Fibroblast of skin of right biceps (primary cell): ENCODE results near the gene SNRNP27.
A peak's percentile ranks its signal among the peaks of the same experiment; 100 is the strongest.
"Not testable (repeated sequence)": the region's sequence is repeated elsewhere in the genome, so short reads cannot be mapped to it uniquely, and the experiment has no call there.

Experiments
- DNase-seq: peaks from one replicate; pipeline ENCODE4 v3.0.0-alpha.2; 2013

SNRNP27 gene

DNA sequence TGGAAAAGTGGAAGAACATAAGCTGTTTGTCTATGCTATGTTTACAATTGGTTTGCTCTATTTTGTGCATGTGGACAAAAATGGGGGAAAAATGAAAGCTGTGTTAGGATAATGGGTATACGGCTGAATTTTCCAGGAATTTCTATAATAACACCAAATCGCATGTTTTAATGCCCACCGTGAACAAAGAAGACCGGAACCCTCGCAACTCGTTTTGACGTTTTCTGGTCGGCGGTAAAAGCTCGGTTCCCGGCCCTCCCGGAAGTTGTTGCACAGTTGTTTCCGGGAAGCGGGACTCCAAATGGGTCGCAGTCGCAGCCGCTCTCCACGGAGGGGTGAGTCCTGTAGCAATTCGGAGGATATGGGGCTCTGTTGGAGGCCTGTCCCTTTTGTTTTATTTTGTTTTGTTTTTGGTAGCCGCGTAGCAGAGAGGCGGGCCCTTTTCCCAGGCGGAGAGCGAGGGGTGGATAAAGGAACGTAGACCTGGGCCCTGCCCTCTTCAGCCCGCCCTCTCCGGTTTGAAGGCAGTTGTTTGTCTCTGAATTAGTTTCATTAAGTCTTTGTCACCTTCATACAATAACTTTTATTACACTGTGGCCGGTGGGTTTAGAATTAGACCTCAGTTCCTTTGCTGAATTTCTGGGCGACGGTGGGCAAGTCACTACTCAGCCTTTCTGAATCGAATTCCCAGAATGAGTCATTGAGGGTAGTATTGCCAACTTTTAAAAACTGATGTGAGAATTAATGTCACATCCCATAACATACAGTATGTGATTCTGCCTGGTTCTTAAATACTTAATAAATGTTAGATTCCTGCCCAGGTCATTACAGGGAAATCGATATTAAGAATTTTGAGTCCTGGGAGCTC is at the start of gene SNRNP27:
SNRNP27 (plus strand) TSS at position 273 of the 868 bp plus-strand sequence; CDS start at position 302, 29 bp downstream.
- DNase-seq: peak; percentile 85

- no peak for DNase-seq
Measured at GRCh38 chr2:69843993-69844392, 49.8 kb upstream of the SNRNP27 start.

- no peak for DNase-seq
Measured at GRCh38 chr2:69844560-69844959, 49.2 kb upstream of the SNRNP27 start.

DNA sequence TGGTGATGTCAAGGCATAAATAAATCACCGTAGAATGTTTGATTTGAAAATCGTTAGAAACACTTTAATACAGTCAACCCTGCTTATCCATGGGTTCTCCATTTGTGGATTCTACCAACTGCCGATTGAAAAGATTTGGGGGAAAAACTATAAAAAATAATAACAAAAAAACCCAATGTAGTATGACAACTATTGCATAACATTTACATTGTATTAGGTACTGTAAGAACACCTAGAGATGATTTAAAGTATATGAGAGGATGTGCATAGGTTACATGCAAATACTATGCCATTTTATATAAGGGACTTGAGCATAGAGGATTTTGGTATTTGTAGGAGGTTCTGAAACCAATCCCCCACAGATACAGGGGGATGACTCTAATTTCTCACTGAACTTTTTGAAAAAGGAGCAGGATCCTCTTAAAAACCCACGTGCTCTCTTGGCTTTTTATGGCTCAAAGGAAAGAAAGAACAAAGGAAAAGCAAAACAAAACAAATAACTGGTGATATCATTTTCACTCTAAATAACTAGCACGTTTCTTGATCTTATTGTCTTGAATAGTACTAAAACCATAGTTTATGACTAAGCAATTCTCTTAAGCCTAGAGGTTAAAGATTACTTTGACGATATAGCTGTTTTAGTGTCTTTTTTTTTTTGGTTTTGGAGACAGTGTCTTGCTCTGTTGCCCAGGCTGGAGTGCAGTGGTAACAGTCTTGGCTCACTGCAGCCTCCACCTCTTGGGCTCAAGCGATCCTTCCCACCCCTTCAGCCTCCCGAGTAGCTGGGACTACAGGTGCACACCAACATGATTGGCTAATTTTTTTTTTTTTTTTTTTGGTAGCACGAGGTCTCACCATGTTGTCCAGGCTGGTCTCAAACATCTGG is 47.3 kb upstream of the SNRNP27 start:
- no peak for DNase-seq

DNA sequence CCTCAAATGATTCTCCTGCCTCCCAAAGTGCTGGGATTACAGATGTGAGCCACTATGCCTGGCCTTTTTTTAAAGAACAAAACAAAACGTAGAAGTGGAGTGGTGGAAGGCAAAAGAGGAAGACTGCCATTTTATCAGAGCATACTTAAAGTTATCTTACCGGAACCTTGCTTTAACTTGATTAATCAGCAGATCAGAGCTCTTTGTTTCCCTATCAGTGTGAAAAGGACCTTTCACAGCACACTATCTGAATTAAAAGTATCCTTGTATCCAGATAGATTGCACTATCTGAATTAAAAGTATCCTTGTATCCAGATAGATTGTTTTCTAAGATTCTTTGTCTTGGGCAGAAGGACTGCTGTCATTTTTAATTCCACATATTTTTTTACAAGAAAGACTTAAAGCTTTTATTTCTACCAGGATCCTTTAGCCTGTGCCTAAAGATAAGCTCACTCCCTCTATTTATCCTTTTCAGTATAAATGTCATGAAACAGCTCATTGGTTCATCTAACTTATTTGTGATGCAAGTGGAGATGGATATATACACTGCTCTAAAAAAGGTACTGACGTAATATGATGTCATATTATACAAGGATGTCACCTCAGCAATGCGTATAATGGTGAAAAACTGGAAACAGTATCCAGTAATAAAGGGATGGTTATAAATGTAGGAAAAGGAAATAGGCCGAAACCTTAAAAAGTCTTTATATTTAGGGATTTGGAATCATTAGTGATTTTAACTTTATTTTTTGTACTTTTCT is 46.5 kb upstream of the SNRNP27 start:
- no peak for DNase-seq

DNA sequence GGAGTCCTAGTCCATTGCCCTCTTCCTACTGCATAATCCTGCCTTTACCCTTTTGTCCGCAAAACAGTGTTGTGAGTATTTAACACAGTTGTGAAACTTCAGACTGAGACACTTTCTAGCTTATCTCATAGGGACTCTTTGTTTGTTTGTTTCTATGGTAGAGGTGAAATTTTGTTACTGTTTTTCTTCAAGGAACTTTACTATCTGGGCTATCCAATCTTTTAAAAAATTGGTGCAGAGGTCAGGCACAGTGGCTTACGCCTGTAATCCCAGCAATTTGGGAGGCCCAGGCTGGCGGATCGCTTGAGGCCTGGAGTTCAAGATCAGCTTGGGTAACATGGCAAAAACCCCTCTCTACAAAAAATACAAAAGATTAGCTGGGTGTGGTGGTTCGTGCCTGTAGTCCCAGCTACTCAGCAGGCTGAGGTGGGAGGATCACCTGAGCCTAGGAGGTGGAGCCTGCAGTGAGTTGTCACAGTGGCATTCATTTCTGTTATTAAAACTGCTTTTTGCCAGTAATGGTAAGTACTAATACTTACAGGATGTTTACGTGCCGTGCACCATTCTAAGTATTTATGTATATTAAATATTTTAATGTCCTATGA is 45.5 kb upstream of the SNRNP27 start:
- DNase-seq: no peak

GRCh38 chr2:69858261-69858660 is 35.5 kb upstream of the SNRNP27 start:
- DNase-seq: no peak

GRCh38 chr2:69863298-69863697 is 30.5 kb upstream of the SNRNP27 start:
- no peak for DNase-seq

DNA sequence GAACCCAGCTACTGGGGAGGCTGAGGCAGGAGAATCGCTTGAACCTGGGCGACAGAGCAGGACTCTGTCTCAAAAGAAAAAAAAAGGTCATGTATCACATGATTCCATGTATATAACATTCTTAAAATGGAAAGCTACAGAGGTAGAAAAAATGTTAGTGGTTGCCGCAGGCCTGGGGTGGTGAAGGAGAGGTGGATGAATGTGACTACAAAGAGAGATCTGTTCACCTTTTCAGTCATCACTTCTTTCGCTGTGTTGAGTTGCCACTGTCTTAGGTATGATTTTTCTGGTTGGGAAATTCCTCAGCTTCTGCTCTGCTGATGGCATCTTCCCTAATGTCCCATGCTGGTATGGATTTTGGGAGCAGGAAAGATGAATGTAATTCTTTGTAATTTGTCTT is 5.3 kb upstream of the SNRNP27 start:
- no peak for DNase-seq

DNA sequence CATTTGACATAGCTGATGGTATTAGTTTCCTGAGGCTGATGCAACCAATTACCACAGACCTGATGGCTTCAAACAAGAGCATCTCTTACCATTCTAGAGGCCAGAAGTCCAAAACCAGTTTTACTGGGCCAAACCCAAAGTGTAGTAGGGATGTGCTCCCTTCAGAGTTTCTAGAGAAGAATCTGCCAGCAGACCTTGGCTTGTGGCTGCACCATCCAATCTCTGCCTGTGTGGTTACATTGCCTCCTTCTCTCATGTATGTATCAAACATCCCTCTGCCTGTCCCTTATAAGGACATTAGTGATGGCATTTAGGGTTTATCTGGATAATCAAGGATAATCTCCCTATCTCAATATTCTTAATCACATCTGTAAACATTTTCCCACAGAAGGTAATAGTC is 4.5 kb upstream of the SNRNP27 start:
- no peak for DNase-seq

- DNase-seq: no peak
Measured at GRCh38 chr2:69890881-69891280, 2.9 kb upstream of the SNRNP27 start.

DNA sequence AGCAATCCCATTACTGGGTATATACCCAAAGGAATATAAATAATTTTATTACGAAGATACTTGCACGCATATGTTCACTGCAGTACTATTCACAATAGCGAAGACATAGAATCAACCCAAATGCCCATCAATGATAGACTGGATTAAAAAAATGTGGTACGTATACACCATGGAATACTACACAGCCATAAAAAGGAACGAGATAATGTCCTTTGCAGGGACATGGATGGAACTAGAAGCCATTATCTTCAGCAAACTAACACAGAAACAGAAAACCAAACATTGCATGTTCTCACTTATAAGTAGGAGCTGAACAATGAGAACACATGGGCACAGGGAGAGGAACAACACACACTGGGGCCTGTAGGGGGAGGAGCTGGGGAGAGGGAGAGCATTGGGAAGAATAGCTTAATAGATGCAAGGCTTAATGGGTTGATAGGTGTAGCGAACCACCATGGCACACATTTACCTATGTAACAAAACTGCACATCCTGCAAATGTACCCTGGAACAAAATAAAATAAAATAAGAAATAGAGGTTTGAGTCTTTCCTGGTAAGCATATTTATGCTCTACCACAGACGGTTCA is 825 bp upstream of the SNRNP27 start:
- peak; percentile 6 for DNase-seq

- not testable (repeated sequence) for DNase-seq
Measured at GRCh38 chr2:69894737-69895136, 981 bp downstream of the SNRNP27 start.

DNA sequence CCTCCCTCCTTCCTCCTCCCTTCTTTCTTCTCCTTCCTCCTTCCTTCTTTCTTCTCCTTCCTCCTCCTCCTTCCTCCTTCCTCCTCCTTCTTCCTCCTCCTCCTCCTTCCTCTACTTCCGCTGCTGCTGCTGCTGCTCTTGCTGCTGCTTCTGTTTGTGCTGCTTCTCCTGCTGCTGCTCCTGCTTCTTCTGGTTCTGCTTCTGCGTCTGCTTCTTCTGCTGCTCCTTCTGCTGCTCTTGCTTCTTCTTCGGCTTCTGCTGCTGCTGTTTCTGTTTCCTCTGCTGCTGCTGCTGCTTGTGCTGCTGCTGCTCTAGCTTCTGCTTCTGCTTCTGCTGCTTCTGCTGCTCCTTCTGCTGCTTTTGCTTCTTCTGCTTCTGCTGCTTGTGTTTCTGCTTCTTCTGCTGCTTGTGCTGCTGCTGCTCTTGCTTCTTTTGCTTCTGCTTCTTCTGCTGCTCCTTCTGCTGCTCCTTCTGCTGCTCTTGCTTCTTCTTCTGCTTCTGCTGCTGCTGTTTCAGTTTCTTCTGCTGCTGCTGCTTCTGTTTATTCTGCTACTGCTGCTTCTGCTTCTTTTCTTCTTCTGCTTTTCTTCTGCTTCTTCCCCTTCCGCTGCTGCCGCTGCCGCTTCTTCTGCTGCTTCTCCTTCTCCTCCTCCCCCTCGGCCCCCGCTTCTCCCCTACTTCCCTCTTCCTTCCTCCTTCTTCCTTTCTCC is 8.6 kb downstream of the SNRNP27 start:
- no peak for DNase-seq

DNA sequence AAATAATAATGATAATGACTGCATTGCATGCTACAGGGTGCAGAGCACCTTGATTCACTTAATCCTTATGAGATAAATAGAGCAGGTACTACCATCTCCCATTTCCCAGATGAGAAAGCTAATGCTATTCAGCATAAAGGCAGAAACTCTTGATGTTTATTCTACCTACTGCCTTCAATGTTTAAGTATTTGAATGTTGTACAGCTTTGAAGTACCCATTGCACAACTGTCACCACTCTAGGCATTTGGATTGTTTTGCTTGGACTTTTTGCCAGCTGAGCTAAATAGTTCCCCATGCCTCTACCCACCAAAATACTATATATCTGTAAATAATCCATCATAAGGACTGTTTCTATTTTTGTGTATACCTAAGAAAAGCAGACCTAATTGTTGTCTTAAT is 13.5 kb downstream of the SNRNP27 start:
- DNase-seq: no peak

GRCh38 chr2:69911985-69912563 is 18.3 kb downstream of the SNRNP27 start:
- DNase-seq: peak; percentile 64

DNA sequence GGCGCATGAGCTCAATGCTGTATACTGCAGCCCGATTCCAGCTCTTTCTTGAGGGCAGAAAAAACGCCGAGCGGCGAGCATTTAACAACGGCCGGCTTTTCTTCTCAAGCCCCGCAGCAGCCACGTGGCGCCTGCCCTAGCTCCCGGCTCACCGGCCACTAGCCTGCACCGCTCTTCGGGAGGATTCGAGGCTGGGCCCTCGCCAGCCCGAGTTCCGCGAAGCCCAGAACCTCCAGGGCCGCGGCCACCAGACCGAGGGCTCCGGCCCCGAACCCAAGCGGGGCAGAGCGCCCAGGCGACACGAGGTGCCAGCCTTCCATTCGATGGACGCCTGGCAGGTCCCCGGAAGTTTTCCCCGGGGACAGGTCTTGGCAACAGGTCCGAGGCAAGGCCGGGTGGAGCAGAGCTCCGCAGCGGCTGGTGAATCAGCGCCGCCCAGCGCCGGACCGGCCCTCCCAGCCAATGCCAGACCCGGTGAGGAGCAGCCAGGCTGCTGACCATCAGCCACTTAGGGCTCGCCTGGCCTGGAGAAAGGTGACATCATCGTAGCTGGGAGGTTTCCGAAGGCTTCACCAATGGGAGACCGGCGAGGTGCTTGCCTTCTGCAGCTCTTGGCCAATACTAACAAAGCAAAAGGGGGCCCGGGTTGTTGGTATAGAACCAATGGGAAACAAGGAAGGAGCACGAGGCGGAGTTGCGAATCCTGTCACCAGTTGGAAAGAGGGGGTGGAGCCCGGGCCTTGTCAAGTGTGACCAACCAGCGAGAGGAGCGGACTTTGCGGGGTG is 20.6 kb downstream of the SNRNP27 start:
- peak; percentile 100 for DNase-seq

DNA sequence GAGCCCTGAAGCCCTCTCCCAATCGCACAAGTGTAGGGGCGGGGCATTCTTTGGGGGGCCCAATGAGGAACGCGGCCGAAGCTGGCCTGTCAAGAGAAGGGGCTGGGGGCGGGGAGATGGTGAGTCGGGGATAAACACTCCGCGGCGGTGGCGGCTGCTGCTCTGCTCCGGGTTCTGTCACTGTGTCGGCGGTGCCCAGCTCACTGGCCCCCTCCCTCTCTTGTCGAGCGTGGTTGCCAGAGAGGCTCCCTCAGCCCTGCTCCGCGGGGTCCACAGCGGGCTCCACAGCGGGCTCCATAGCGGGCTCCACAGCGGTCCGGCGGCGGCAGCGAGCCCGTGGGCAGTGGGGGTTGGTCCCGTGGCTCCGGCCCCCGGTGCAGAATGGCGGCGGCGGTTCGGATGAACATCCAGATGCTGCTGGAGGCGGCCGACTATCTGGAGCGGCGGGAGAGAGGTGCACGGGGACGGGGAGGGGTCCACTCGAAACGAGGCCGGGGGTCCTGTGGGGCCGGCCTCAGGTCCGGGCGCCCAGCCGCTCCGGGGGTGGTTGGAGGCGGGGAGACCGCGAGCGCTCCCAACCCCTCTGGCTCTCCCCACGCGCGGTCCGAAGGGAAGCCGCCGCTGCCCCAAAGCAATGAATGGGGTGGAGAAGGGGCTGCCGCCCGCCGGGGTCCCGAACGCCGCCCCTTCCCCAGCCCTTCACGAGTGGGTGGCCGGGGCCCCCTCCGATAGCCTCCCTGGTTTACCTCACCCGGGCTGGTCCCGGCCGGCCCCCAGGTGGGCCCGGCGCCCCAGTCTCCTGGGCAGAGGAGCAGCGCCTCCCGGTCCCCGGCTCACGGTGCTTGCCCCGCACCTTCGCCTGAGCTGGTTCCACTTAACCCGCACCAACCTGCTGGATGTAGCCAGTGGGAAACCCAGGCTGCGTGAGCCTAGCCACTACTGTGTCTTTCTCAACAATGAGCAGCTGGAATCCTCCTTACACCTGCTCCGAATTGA is 21.5 kb downstream of the SNRNP27 start, which contains the start of gene MXD1:
MXD1 (plus strand) TSS at position 160 of the 996 bp plus-strand sequence; CDS start at position 382, 222 bp downstream.
- DNase-seq: no peak

- DNase-seq: no peak
Measured at GRCh38 chr2:69916106-69916505, 22.4 kb downstream of the SNRNP27 start.
